Measurements from ENCODE around the gene C1QTNF4.

C1QTNF4 gene

GRCh38 chr11:47587723-47588326, 6.4 kb downstream of the C1QTNF4 start:
- Histone ChIP-seq H3K4me1 (ENCODE audit: control insufficient read depth in 1 of 2, insufficient read depth in 1 of 2, low read depth in 1 of 2, low read length in 1 of 2) (peaks cover 9 to 15% of the 10 kb centered on the region in 2 experiments), H3K27ac (no peak overlapping the region), H3K36me3 (peaks cover 24% of the 10 kb centered on the region), H3K27me3 (peaks cover 13% of the 10 kb centered on the region), H3K4me3 (ENCODE audit: low read depth in 1 of 2, low read length in 1 of 2) (no peak overlapping the region), H3K9me3 (no peaks in the 10 kb centered on the region)
- TF ChIP-seq, protein P1, sequence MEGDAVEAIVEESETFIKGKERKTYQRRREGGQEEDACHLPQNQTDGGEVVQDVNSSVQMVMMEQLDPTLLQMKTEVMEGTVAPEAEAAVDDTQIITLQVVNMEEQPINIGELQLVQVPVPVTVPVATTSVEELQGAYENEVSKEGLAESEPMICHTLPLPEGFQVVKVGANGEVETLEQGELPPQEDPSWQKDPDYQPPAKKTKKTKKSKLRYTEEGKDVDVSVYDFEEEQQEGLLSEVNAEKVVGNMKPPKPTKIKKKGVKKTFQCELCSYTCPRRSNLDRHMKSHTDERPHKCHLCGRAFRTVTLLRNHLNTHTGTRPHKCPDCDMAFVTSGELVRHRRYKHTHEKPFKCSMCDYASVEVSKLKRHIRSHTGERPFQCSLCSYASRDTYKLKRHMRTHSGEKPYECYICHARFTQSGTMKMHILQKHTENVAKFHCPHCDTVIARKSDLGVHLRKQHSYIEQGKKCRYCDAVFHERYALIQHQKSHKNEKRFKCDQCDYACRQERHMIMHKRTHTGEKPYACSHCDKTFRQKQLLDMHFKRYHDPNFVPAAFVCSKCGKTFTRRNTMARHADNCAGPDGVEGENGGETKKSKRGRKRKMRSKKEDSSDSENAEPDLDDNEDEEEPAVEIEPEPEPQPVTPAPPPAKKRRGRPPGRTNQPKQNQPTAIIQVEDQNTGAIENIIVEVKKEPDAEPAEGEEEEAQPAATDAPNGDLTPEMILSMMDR (IDR thresholded peaks at IDR 0.05), result no peak

DNA sequence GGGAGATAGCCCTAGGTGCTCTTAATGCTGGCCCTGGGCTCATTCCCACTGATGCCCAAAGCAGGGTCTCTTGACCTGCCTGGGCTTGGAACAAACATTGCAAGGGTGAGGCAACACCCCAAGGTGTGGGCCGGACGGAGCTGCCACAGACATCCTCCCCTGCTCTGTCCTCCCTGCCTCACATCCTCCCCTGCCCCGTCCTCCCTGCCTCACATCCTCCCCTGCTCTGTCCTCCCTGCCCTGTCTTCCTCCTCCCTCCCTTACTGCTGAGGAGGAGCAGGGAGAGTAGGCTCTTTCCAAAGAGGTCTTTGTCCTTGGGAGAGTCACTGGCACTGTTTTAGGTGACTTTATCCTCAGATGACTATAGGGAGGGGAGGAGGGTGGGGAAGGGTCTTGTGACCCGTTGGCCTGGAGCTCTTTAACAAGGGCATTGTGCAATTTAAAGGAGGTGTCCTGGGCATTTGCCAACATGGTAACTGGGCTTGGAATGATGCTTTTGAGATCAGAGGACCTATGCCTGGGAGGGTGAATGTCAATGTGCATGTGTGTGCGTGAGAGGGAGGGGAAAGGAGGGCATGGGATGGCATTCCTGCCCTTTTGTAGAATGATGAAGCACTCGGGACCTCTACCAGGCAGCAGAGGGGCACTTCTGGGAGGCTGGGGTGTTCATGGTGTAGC, 7.0 kb downstream of the C1QTNF4 start:
- Histone ChIP-seq H3K27me3 (peaks cover 7% of the 10 kb centered on the region), H3K9me3 (no peaks in the 10 kb centered on the region), H3K4me1 (ENCODE audit: control insufficient read depth in 1 of 2, insufficient read depth in 1 of 2, low read depth in 1 of 2, low read length in 1 of 2) (peaks cover 9 to 15% of the 10 kb centered on the region in 2 experiments), H3K27ac (no peak overlapping the region), H3K4me3 (ENCODE audit: low read depth in 1 of 2, low read length in 1 of 2) (no peak overlapping the region), H3K36me3 (peaks cover 31% of the 10 kb centered on the region)
- TF ChIP-seq, protein P1 (IDR thresholded peaks at IDR 0.05), result no peak

DNA sequence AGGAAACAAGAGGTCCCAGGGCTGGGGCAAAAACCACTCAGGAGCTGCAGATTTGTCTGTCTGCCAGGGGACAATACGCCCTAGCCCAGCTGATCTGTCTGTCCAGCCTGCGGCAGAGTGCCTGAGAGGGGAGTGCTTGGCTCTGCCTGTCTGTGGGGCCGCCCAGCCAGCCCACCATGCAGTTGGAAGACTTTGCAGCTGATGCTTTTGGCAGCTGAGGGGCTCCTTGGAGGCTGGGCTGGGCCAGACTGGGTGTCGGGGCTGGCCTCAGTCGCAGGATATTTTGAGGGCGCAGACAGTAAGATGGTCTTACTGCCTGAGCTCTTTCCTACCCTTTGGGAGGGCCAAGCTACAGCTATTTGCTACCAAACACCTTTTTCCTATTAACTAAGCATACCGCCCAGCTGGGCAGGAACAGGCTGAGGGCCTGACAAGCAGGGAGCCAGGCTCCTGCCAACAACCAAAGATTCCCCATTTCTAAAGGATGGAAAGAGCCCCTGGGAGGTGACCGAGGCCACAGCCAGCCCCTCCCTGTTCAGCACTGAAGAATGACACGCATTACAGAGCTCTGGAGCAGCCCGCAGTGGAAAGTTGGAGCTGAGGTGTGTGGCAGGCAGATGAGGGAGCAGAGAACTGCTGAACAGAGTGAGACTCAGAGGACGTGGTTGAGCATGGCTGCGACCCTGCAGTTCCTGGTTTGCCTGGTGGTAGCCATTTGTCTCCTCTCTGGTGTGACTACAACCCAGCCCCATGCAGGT, 7.9 kb downstream of the C1QTNF4 start, which contains the start of gene FAM180B:
Gene FAM180B, plus strand, starts transcription at position 581 of the 758 bp plus-strand sequence. Its CDS starts 91 bp downstream, at position 672.
- H3K9me3 ChIP-seq, result no peaks in the 10 kb centered on the region
- TF ChIP-seq, protein P1 (IDR thresholded peaks at IDR 0.05), result no peak
- peaks cover 5 to 7% of the 10 kb centered on the region in 2 experiments for H3K4me1 ChIP-seq (ENCODE audit: control insufficient read depth in 1 of 2, insufficient read depth in 1 of 2, low read depth in 1 of 2, low read length in 1 of 2)
- H3K27me3 ChIP-seq, result no peaks in the 10 kb centered on the region
- H3K4me3 ChIP-seq (ENCODE audit: low read depth in 1 of 2, low read length in 1 of 2), result no peak within 1 kb of the TSS
- no peak within 1 kb of the TSS for H3K27ac ChIP-seq
- peaks cover 40% of the 10 kb centered on the region for H3K36me3 ChIP-seq

- Histone ChIP-seq H3K27ac (no peak overlapping the region), H3K9me3 (no peaks in the 10 kb centered on the region), H3K27me3 (no peaks in the 10 kb centered on the region), H3K36me3 (peaks cover 46% of the 10 kb centered on the region), H3K4me1 (ENCODE audit: control insufficient read depth in 1 of 2, insufficient read depth in 1 of 2, low read depth in 1 of 2, low read length in 1 of 2) (peaks cover 17 to 21% of the 10 kb centered on the region in 2 experiments), H3K4me3 (ENCODE audit: low read depth in 1 of 2, low read length in 1 of 2) (no peak overlapping the region)
- TF ChIP-seq, protein P1 (IDR thresholded peaks at IDR 0.05), result no peak
Observed at GRCh38 chr11:47583844-47584243, 10.4 kb downstream of the C1QTNF4 start.

DNA sequence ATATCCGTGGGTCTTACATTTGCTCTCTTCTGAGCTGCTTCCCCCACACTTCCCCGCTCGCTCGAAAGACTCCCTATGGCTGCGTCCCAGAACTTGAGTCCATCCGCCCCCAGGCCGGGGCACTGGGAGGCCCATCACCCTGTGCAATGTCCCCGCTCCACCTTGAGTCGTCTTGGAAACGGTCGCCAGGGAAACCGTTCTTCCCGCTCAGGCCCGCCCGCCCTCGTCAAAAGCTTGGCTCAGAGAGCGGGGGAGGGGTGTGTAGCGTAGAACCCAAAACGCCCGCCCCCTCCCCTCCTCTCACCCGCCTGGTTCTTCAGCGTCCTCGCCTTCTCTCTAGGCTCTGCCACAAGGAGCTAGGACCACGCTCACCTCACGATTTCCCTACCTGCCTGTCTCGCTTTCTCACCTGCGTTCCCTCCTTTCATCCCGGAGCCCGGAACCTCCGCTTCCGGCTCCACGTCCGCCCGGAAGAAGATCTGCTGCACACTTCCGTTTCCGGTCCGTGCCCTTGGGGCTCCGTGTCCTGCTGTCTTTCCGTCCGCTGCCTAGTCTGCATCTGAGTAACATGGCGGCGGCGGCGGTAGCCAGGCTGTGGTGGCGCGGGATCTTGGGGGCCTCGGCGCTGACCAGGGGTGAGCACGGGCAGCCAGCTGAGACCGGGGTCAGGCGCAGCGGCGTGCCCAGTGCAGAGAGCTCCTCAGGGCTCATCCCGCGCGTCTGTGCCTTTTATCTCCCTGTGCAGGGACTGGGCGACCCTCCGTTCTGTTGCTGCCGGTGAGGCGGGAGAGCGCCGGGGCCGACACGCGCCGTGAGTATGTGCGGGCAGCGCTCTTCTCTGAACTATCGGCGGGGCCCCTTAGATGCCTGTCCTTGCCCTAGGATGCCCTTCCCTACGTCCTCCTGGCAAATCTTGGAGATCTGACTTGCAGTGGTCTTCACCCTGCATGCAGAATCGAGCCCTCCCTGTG, 15.4 kb downstream of the C1QTNF4 start, which contains the start of the genes KBTBD4 and NDUFS3:
Gene KBTBD4, minus strand, starts transcription at position 447 of the 971 bp plus-strand sequence. Its CDS starts 19 bp downstream, at position 428.
Gene NDUFS3, plus strand, starts transcription at position 551 of the 971 bp plus-strand sequence. Its CDS starts 18 bp downstream, at position 569.
- peak within 1 kb of the TSS; percentile 84 to 91 for H3K4me3 ChIP-seq (ENCODE audit: low read depth in 1 of 2, low read length in 1 of 2)
- peaks cover 62% of the 10 kb centered on the region for H3K36me3 ChIP-seq
- no peaks in the 10 kb centered on the region for H3K9me3 ChIP-seq
- TF ChIP-seq, protein P1 (IDR thresholded peaks at IDR 0.05), result no peak
- H3K27ac ChIP-seq, result peak within 1 kb of the TSS; percentile 86
- H3K27me3 ChIP-seq, result no peaks in the 10 kb centered on the region
- peaks cover 21 to 23% of the 10 kb centered on the region in 2 experiments for H3K4me1 ChIP-seq (ENCODE audit: control insufficient read depth in 1 of 2, insufficient read depth in 1 of 2, low read depth in 1 of 2, low read length in 1 of 2)

Data from neutrophil (primary cell).